H1 (cell line): Measurements from ENCODE around the gene SGMS1. TPM values are rescaled to one million over a fixed set of nuclear protein-coding genes. Genes with fewer than 3 reads are reported as not detected.

Source experiments
- CTCF ChIA-PET: fragments of 300-600 bp; sonication (Branson Sonifier 250); formaldehyde crosslinking; loops from one replicate; lab custom pipeline; 2021; ENCODE audit not compliant: partially characterized antibody; lab: Charles Lee
- POLR2A ChIA-PET: fragments of 300-600 bp; sonication (Branson Sonifier 250); formaldehyde crosslinking; loops from one replicate; lab custom pipeline; 2021; ENCODE audit warnings: inconsistent platforms; ENCODE audit not compliant: partially characterized antibody; lab: Charles Lee
- DNase-seq, 2 experiments: peaks; one replicate each; pipeline versions ENCODE4 v3.0.0 to v3.0.0-alpha.2; 2010 to 2022; ENCODE audit warnings: low spot score in 2 of 2, low read depth in 1 of 2, mixed read lengths in 1 of 2
- FAIRE-seq: peaks from 2 replicates; lab custom pipeline; 2011; peaks lifted over from hg19 to GRCh38; lab: Jason Lieb, UNC
- H2AFZ ChIP-seq: 2 replicates; pipeline ENCODE4 v1.8.1; 2012; ENCODE audit warnings: low read length, inconsistent platforms
- H2AK5ac ChIP-seq: 2 replicates; pipeline ENCODE4 v1.6.1; 2013; ENCODE audit warnings: low read depth, low read length
- H2BK120ac ChIP-seq: replicated peaks from 2 replicates; pipeline ENCODE3; 2013; ENCODE audit warnings: low read depth, low read length, inconsistent platforms
- H2BK12ac ChIP-seq: 2 replicates; pipeline ENCODE4 v1.6.1; 2013; ENCODE audit warnings: low read depth, low read length
- H2BK15ac ChIP-seq: 2 replicates; pipeline ENCODE4 v1.6.1; 2013; ENCODE audit warnings: low read length
- H2BK20ac ChIP-seq: 2 replicates; pipeline ENCODE4 v1.6.1; 2013; ENCODE audit warnings: low read length
- H2BK5ac ChIP-seq: 2 replicates; pipeline ENCODE4 v1.6.1; 2013; ENCODE audit warnings: low read depth, low read length
- H3K14ac ChIP-seq: 2 replicates; pipeline ENCODE4 v1.6.1; 2013; ENCODE audit warnings: inconsistent platforms; ENCODE audit not compliant: insufficient read length
- H3K18ac ChIP-seq: 2 replicates; pipeline ENCODE4 v1.6.1; 2013; ENCODE audit warnings: low read length; ENCODE audit errors: extremely low read depth
- H3K23ac ChIP-seq: 2 replicates; pipeline ENCODE4 v1.6.1; 2013; ENCODE audit warnings: inconsistent platforms; ENCODE audit not compliant: insufficient read length
- H3K23me2 ChIP-seq: 2 replicates; pipeline ENCODE4 v1.6.1; 2013; ENCODE audit warnings: low read depth, low read length
- H3K27ac ChIP-seq: 2 replicates; pipeline ENCODE4 v1.6.1; 2011; ENCODE audit warnings: low read depth, low read length, inconsistent platforms
- H3K27me3 ChIP-seq, 4 experiments: replicated peaks in 1 of 4; 1 replicate in 1 of 4; 2 replicates in 3 of 4; pipeline versions ENCODE4 v1.6.1 to v1.8.1; 2011 to 2013; ENCODE audit warnings: low read length in 3 of 4, mild to moderate bottlenecking in 3 of 4, inconsistent platforms in 2 of 4, mixed read lengths in 2 of 4, moderate library complexity in 1 of 4; ENCODE audit not compliant: control insufficient read depth in 3 of 4, insufficient read depth in 3 of 4; ENCODE audit errors: extremely low read depth in 1 of 4
- H3K36me3 ChIP-seq, 4 experiments: 2 replicates each; pipeline versions ENCODE4 v1.6.1 to v1.8.1; 2011 to 2013; ENCODE audit warnings: mild to moderate bottlenecking in 4 of 4, low read length in 3 of 4, moderate library complexity in 2 of 4, control low read depth in 1 of 4, inconsistent platforms in 1 of 4; ENCODE audit not compliant: insufficient read depth in 4 of 4, control insufficient read depth in 2 of 4
- H3K4ac ChIP-seq: replicated peaks from 2 replicates; pipeline ENCODE3; 2013; ENCODE audit warnings: low read length, low read depth, mixed read lengths, inconsistent platforms; ENCODE audit not compliant: insufficient read length
- H3K4me1 ChIP-seq, 4 experiments: replicated peaks in 1 of 4; 1 replicate in 1 of 4; 2 replicates in 3 of 4; pipeline versions ENCODE4 v1.6.1 to v1.8.1; 2011 to 2013; ENCODE audit warnings: low read length in 3 of 4, inconsistent platforms in 2 of 4, mixed read lengths in 1 of 4; ENCODE audit not compliant: insufficient read depth in 4 of 4, control insufficient read depth in 3 of 4
- H3K4me2 ChIP-seq, 2 experiments: 2 replicates each; pipeline versions ENCODE4 v1.6.1 to v1.8.1; 2011 to 2013; ENCODE audit warnings: low read depth in 2 of 2, low read length in 2 of 2, control low read depth in 1 of 2, inconsistent platforms in 1 of 2, mild to moderate bottlenecking in 1 of 2; ENCODE audit not compliant: insufficient read depth in 1 of 2
- H3K4me3 ChIP-seq, 4 experiments: fragments of 200-600, 300-600 bp in 1 of 4; sonication (generic), shearing (Covaris generic), sonication (Bioruptor Twin) in 1 of 4; 2 replicates each; pipeline versions ENCODE4 v1.5.1 to v1.8.1; 2011 to 2016; ENCODE audit warnings: low read length in 4 of 4, low read depth in 3 of 4, control low read depth in 2 of 4, inconsistent platforms in 2 of 4, mild to moderate bottlenecking in 2 of 4, mixed read lengths in 1 of 4, moderate library complexity in 1 of 4; ENCODE audit not compliant: insufficient read depth in 2 of 4; ENCODE audit errors: extremely low read depth in 1 of 4
- H3K56ac ChIP-seq: replicated peaks from 2 replicates; pipeline ENCODE3; 2013; ENCODE audit warnings: low read depth, mild to moderate bottlenecking, mixed read lengths, low read length, inconsistent platforms; ENCODE audit not compliant: insufficient read length
- H3K79me1 ChIP-seq: 2 replicates; pipeline ENCODE4 v1.6.1; 2013; ENCODE audit warnings: low read depth, low read length, control low read depth
- H3K79me2 ChIP-seq, 2 experiments: 2 replicates each; pipeline versions ENCODE4 v1.6.1 to v1.8.1; 2012 to 2013; ENCODE audit warnings: low read length in 2 of 2, mild to moderate bottlenecking in 2 of 2, inconsistent platforms in 1 of 2; ENCODE audit not compliant: insufficient read depth in 2 of 2, control insufficient read depth in 1 of 2
- H3K9ac ChIP-seq, 4 experiments: replicated peaks in 1 of 4; 1 replicate in 1 of 4; 2 replicates in 3 of 4; pipeline versions ENCODE4 v1.6.1 to v1.8.1; 2011 to 2013; ENCODE audit warnings: low read depth in 3 of 4, low read length in 3 of 4, control low read depth in 2 of 4, mild to moderate bottlenecking in 2 of 4, moderate library complexity in 2 of 4, inconsistent platforms in 1 of 4; ENCODE audit errors: extremely low read depth in 1 of 4
- H3K9me3 ChIP-seq, 2 experiments: 2 replicates each; pipeline versions ENCODE4 v1.6.1 to v1.8.1; 2012 to 2013; ENCODE audit warnings: mild to moderate bottlenecking in 2 of 2, moderate library complexity in 2 of 2, control low read depth in 1 of 2, inconsistent platforms in 1 of 2, low read depth in 1 of 2, low read length in 1 of 2, mixed read lengths in 1 of 2; ENCODE audit not compliant: insufficient read depth in 2 of 2
- H4K20me1 ChIP-seq, 2 experiments: replicated peaks in 1 of 2; 2 replicates each; pipeline versions ENCODE3 to v1.8.1; 2011 to 2013; ENCODE audit warnings: inconsistent platforms in 2 of 2, low read length in 2 of 2, mild to moderate bottlenecking in 1 of 2; ENCODE audit not compliant: insufficient read depth in 2 of 2, control insufficient read depth in 1 of 2
- H4K5ac ChIP-seq: 2 replicates; pipeline ENCODE4 v1.6.1; 2013; ENCODE audit warnings: low read length, low read depth, mixed read lengths, inconsistent platforms; ENCODE audit not compliant: insufficient read length
- H4K8ac ChIP-seq: 2 replicates; pipeline ENCODE4 v1.8.0; 2013; ENCODE audit warnings: mild to moderate bottlenecking, moderate library complexity, low read length, inconsistent platforms; ENCODE audit not compliant: insufficient read depth; ENCODE audit errors: extremely low read depth
- H4K91ac ChIP-seq: replicated peaks from 2 replicates; pipeline ENCODE3; 2013; ENCODE audit warnings: low read length, mixed read lengths, inconsistent platforms; ENCODE audit not compliant: insufficient read length
- BRCA1 ChIP-seq: IDR thresholded peaks from 2 replicates; pipeline ENCODE4 v1.6.1; 2012; ENCODE audit warnings: low read depth, low read length, improper control_type of control experiment
- CREB1 ChIP-seq: IDR thresholded peaks from 2 replicates; pipeline ENCODE4 v1.6.1; 2012; ENCODE audit warnings: inconsistent platforms
- EGR1 ChIP-seq: IDR thresholded peaks from 2 replicates; pipeline ENCODE4 v1.6.1; 2011; ENCODE audit warnings: low read depth, low read length, borderline replicate concordance
- EZH2 ChIP-seq: fragments of 200-600 bp; sonication (generic); IDR thresholded peaks from 2 replicates; pipeline ENCODE4 v1.7.1; 2012; ENCODE audit warnings: low read depth, mild to moderate bottlenecking, moderate library complexity, low read length, inconsistent platforms; ENCODE audit not compliant: severe bottlenecking
- HDAC2 ChIP-seq, 2 experiments: fragments of 300-600 bp in 1 of 2; sonication (generic) in 1 of 2; IDR thresholded peaks; 2 replicates each; pipeline ENCODE4 v1.6.1; 2011 to 2012; ENCODE audit warnings: low read depth in 2 of 2, low read length in 2 of 2, mild to moderate bottlenecking in 2 of 2, moderate library complexity in 2 of 2, borderline replicate concordance in 1 of 2, inconsistent platforms in 1 of 2
- MAFK ChIP-seq: IDR thresholded peaks from 2 replicates; pipeline ENCODE4 v1.6.1; 2012; ENCODE audit warnings: low read depth, mild to moderate bottlenecking, improper control_type of control experiment, low read length
- TEAD4 ChIP-seq: IDR thresholded peaks from 2 replicates; pipeline ENCODE4 v1.6.1; 2012; ENCODE audit warnings: low read depth, low read length, inconsistent platforms, mixed read lengths
- WGBS, 2 experiments: shearing (Covaris generic) in 1 of 2; methylation state at CpG; one replicate each; pipeline versions ENCODE4 v1.1.6 to v1.1.7; 2013 to 2015; ENCODE audit warnings: low lambda C conversion rate in 2 of 2, mixed read lengths in 2 of 2, inconsistent platforms in 1 of 2, low coverage in 1 of 2, missing lambda C conversion rate in 1 of 2; ENCODE audit not compliant: insufficient replicate concordance in 2 of 2, insufficient coverage in 1 of 2, insufficient read length in 1 of 2; ENCODE audit errors: extremely low coverage in 1 of 2, missing lambda C conversion rate in 1 of 2; 5-methylcytosine and 5-hydroxymethylcytosine counted together
- polyA plus RNA-seq, 7 experiments: library from polyadenylated mRNA; depleted of rRNA in 3 of 7; stranded (reverse) in 5 of 7; unstranded in 2 of 7; fragments of >200 nt in 5 of 7; fragments of 200-250 nt in 2 of 7; gene quantifications; 1 replicate in 5 of 7; 2 replicates in 1 of 7; 4 replicates in 1 of 7; pipeline versions ENCODE4 v1.2.1 to v1.2.3, GENCODE V29; 2011 to 2013; ENCODE audit warnings: missing spikeins in 2 of 7, mixed read lengths in 2 of 7
- total RNA-seq: library from RNA; stranded (reverse); fragmentation: NEBNext Ultra II Directional; extraction: Animal tissue kit (Norgen Biotek cat#: 25700); gene quantifications from 2 replicates; pipeline ENCODE4 v1.2.1, GENCODE V29; 2021
- TF ChIP-seq, protein P1 (sequence below): IDR thresholded peaks from 2 replicates; pipeline ENCODE4 v1.6.1; 2012; ENCODE audit warnings: low read length, inconsistent platforms
- TF ChIP-seq, protein P2 (sequence below): IDR thresholded peaks from 2 replicates; pipeline ENCODE4 v1.6.1; 2012; ENCODE audit warnings: inconsistent platforms

SGMS1 gene
- total and polyA plus RNA-seq, 2 of the 8 experiments (the other 6 are each of a cell fraction or from before 2014, with no cell fraction given) = 6.0 to 15.6 TPM

DNA sequence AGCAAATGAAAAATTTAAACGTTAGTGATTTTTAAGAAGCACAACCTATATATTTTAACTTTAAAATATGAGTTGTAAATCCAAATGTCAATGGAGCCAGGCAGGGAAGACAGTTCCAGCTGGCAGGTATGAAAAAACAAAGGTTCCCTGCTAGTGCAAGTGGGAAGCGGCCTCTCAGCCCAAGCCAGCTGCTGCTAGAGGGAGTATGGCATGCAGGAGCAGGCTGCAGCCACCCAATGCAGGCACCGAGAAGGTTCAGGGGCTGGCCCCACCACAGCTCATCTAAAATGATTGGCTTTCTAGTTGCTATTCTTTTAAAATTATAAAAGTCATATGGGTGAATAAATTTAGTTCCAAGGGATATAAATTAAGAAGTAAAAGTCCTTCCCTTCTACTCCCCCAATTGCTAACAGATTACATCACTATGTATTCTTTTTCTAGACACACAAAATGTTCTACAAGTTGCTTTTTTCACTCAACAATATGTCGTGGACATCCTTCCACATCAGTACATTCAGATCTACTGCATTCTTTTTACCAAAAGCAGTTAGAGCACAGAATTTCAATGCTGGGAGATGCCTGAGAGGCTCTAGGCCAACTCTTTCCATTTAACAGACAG, 69.3 kb downstream of the SGMS1 start:
- FAIRE-seq (no peak), DNase-seq (no peak)
- Histone ChIP-seq H3K27me3 (no peaks in the 10 kb centered on the region), H3K4me2 (no peak overlapping the region), H4K20me1 (peaks cover 0 to 2% of the 10 kb centered on the region in 2 experiments), H2BK5ac (no peak overlapping the region), H3K79me1 (no peaks in the 10 kb centered on the region; the same call in 1 of the 2 replicates), H2BK15ac (no peak overlapping the region), H4K5ac (no peak overlapping the region), H3K18ac (no peak overlapping the region), H2BK12ac (no peak overlapping the region), H2AFZ (no peak overlapping the region), H3K9me3 (no peaks in the 10 kb centered on the region), H2BK20ac (no peak overlapping the region), H4K8ac (no peak overlapping the region), H3K27ac (no peak overlapping the region), H3K4me3 (no peak overlapping the region), H2BK120ac (no peak overlapping the region), H3K4ac (no peak overlapping the region), H3K23ac (no peak overlapping the region), H3K56ac (no peak overlapping the region), H3K14ac (no peak overlapping the region), H3K9ac (no peak overlapping the region), H3K36me3 (no peaks in the 10 kb centered on the region), H2AK5ac (no peak overlapping the region), H4K91ac (no peak overlapping the region), H3K79me2 (peaks cover 0 to 64% of the 10 kb centered on the region in 2 experiments; a peak in 3 of 4 replicates), H3K23me2 (no peaks in the 10 kb centered on the region), H3K4me1 (peaks cover 4 to 10% (median 5%) of the 10 kb centered on the region in 4 experiments; a peak in 6 of 7 replicates)
- ChIA-PET POLR2A (interaction anchor here (1.5 kb wide), 1 partner anchor 11 kb away, joined by 4 read pairs; no protein-coding TSS in a partner anchor), CTCF (interaction anchor here (0.6 to 3.5 kb wide), 9 partner anchors 10 to 158 kb away, joined by 3 to 17 read pairs (median 5); no protein-coding TSS in a partner anchor)
- 71% methylated on average over 4 of the region's 4 CpGs; no CpG with 5 or more reads in 1 of the 2 experiments for WGBS, 2 experiments
- TF ChIP-seq, protein P1, sequence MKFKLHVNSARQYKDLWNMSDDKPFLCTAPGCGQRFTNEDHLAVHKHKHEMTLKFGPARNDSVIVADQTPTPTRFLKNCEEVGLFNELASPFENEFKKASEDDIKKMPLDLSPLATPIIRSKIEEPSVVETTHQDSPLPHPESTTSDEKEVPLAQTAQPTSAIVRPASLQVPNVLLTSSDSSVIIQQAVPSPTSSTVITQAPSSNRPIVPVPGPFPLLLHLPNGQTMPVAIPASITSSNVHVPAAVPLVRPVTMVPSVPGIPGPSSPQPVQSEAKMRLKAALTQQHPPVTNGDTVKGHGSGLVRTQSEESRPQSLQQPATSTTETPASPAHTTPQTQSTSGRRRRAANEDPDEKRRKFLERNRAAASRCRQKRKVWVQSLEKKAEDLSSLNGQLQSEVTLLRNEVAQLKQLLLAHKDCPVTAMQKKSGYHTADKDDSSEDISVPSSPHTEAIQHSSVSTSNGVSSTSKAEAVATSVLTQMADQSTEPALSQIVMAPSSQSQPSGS = no peak
- TF ChIP-seq TEAD4 (no peak), MAFK (no peak), CREB1 (no peak), EGR1 (no peak), HDAC2 (IDR thresholded peaks at IDR 0.05; ENCODE audit: borderline replicate concordance in 1 of 2, low read depth in 2 of 2, low read length in 2 of 2) (no peak), BRCA1 (no peak), EZH2 (no peak)
- TF ChIP-seq, protein P2, sequence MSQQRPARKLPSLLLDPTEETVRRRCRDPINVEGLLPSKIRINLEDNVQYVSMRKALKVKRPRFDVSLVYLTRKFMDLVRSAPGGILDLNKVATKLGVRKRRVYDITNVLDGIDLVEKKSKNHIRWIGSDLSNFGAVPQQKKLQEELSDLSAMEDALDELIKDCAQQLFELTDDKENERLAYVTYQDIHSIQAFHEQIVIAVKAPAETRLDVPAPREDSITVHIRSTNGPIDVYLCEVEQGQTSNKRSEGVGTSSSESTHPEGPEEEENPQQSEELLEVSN = no peak
